ENCODE measurements around the gene MGME1. TPM values are rescaled to one million over a fixed set of nuclear protein-coding genes. Genes with fewer than 3 reads are reported as not detected.

MGME1 gene
- polyA plus RNA-seq, 1 donor: 53.8 TPM

DNA sequence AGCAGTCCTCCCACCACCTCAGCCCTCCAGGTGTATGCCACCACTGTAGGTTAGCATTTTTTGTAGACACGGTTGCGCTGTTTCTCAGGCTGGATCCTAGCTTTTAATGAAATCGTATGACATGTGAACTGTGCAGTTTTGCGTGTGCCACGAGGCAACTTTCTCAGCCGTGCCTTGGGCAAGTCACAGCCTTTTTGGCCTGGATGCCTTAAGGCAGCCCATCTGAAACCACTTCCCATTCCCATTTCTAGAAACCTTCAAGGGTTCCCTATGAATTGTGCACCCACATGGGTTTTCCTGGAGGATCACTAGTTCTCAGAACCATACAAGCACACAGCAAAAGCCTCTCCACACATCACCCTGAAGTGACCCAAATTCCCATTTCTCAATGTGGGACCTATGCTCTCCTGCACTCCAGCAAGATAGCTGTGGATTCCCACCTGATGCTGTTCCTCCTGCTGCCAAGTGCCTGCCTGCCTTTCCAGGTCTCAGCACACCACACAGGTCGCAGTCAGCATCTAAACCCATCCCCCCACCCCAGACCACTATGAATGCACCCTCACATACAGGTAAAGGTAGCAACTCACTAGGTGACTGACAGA lies 29.1 kb upstream of the MGME1 start:
- DNase-seq: no peak

DNA sequence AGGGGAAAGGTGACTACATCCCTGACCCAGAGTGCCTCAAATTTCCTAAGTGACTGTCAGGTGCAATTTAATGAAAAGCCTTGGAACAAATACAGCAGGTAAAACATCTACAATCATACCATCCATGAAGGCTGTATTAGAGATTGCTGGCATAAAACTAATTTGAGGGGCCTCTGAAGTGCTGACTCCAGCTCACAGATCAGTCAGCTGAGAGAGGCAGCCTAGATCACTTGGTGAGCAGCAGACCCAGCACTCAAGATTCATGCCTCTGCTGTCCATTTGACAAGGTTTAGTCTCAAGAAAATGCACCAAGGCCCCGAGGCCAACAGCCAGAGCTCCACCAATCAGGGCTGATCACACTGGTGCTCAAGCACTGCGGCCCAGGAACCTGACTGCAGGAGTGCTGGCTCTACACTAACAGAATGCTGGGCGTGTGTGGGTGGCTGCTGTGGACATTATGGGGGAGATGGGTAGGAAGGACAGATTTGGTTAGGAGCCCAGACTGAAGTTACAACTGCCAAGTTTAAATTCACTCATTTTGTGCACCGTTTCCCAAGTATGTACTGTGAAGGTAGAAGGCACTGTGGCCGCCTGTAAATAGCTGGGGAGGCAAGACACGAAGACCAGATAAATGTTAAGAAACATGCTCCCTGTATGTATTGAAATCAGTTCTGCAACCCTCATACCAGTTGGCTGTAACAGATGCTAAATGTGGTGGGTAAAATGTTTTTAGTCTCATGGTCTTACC lies 28.4 kb upstream of the MGME1 start:
- no peak for DNase-seq

DNA sequence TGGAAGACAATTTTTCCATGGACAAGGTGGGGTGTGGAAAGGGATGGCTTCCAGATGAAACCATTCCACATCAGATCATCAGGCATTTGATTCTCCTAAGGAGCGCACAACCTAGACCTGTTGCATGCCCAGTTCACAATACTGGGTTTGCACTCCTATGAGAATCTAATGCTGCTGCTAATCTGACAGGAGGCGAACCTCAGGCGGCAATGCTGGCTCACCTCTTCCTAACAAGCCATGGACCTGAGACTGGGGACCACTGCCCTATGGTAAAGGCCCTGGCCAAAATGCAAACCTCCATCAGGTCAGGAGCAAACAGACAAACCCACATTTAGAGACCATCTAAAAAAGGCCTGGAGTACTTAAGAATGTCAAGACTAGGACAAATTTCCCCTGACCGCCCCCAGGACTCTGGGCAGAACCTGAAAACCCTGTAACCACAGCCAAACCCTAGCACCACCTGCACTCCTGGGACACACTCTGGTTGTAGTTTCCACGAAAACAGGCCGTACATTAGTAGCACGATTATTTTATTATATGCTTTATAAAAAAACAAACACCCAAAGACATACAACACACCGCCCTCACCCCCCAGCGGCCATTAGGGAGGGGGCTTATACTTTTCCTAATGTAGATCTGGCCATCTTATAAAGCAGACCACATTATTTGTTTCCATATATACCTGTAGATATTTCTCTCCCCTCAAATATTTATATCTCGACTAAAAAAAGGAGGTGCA lies 27.6 kb upstream of the MGME1 start:
- no peak for DNase-seq

DNA sequence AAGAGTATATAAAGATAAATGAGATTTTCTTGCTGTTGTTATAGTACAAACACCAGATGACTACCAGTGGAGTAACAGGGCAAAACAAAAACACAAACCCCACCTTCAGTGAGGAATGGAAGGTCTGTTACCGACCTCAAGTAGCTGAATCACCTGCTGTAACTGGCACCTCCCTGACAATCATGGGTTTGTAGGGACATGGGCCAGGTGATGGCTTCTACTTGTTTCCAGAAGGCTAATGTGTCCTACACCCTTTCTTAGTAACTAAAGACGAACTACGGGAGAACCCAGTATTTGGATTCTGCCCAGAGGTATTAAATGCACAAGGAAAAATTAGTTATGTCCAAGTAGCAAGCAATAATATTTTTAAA lies 27.0 kb upstream of the MGME1 start:
- DNase-seq: no peak

DNA sequence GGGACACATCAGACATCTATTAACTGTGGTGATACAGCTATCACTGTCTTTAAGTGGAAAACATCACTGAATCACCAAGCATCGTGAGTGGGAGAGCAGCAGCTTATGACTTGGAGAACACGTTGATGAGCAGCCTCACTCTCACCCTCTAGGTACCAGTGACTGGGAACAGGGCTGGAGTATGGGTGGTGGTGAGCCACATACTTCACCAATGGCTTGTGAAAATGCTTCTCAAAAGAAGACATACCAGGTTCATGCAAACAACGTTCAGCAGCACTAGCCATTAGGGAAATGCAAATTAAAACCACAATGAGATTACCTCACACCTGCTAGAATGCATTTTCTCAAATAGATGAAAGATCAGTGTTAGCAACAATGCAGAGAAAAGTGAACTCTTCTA lies 25.5 kb upstream of the MGME1 start:
- no peak for DNase-seq

DNA sequence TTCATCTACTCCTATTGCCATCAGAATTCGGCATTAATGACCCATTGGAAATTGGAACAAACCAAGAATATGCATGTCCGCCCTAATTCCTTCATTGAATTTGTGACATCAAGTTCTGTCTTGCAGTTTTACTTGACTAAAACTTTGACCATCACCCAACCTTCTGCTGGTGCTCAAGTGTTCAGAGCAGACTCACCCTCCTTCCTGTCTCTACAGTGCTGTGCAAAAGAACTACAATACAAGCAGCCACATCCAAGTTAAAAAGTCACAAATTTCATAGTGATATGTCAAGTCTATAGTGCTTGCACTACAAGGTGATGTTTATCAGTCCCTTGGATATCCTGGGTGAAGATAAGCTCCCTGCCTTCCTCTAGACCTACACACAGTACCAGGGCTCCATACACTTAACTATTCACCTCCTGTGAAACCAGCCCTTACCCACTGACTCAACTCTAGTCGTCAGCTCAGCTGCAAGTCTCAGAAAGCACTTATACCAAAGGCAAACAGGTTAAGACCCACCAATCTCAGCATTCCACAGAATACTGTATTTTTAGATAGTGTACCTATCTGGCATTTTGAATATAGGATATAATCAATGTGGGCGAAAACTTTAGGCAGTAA lies 23.9 kb upstream of the MGME1 start:
- no peak for DNase-seq

DNA sequence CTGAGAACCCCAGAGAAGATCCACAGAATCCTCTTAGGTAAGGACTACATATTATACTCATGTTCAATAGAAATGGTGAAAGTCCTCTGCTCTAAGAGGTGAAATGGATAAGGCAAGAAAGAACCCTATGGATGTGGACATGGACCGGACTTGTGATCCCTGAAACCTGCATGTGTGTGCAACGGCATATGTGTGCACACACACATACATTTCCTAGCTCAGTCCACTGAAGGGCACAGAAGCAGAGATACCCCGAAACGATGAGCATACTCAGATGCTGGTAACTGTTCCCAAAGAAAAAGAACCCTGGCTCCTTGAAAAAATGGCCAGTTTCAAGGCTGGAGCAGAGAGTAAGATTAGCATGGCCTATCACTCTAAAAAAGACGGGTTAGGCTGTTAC lies 22.8 kb upstream of the MGME1 start:
- no peak for DNase-seq

DNA sequence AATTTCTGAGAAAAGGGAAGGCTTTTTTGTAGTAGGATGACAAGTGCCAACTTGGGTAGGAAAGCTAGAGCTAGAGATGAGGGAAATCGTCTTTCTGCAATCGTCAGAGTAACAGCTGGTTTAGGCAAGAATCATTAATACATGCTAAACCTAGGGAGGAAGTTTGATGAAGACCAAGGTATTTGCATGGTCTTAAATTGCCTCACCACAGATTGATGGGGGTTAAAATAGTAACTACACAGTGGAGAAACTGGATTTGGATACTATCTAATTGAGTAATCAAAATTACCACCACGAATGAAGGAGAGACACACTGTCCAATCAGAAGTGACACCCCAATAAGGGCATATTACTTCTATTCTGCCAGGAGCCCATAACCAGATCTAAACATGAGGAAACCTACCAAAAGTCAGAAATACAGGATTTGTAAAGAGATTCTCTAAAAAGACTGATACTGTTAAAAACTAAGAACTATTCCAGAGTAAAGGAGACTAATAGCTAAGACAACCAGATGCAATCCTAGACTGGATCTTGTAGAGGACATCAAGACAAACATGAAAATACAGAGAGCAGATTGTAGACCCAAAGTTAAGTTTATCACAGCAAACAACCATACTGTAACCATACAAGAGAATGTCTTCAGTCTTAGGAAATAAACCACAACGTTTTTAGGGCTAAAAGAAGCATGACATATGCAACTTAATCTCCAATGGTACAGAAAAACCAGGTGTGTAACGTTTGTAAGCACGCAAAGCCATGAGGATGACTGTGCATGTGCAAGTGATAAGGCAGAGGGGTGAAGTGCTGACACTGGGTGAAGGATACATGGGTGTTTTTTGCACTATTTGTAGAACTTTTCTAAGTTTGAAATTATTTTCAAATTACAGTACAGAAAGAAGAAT lies 22.0 kb upstream of the MGME1 start:
- no peak for DNase-seq

DNA sequence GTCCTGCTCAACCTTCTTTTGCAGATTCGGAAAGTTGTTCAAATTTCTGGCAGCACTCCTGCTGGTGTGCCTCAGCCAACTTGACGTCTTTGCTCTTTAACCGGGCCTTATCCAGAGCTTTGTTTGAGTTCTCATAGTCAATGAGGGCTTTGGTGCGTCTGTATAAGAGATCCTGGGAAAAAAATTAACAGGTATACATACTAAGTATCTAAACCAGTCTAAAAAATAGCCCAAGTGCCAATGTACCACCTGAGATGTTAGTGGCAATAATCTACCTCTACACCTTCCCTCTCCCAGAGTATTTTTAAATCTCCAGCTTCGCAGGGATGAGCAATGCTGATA lies 21.4 kb upstream of the MGME1 start:
- DNase-seq: no peak

DNA sequence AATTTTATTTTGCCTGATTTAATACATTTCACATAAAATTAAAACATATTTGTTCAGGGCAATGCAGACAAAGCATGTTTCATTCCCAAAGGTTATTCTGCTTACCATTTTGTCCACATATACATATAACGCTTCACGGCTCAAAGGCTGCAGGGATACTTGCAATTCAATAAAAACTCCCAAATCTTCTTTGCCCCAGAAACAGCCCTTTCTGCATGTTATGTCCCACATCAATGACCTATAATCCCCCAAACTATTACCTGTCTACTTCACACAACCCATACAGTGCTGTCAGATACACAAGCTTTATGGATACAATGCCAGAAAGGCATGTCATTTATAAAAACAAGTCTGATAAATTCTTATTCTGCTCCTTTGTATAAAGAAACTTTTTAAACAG lies 20.4 kb upstream of the MGME1 start:
- DNase-seq: no peak

DNA sequence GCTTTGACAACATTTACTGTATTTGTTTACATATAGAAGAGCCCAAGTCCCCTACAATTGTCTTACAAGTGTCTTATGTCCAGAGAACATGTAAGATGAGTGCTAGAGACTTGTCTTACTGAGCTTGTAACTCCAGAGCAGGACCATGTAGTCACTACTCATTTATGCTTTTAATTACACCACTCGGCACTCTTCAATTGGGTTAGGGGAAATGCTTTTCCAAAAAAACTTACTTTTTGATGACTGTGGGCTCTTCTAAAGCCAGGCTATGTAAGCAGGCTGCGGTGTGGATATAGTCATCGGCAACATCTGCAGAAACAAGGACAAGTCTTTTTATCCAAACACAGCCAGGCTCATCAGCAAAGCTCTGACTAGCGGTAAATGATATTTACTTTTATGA lies 18.9 kb upstream of the MGME1 start:
- no peak for DNase-seq

DNA sequence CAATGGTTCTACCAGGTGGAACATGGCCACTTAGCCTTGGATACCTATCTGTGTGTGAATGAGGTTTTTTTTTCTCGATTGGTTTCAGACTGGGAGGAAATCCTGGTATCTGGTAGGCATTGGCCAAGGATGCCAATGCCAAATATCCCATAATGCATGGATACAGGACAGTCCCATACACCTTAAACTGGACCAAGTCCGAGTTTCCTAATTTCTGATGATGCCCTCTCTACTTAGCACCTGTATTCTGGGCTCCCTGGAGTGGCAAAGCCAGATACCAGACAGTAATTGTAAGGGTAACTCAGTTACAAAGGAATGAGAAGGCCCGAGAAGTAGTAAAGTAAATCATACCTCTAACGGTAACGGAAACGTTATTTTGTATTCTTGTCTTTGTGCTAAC lies 18.1 kb upstream of the MGME1 start:
- DNase-seq: no peak

DNA sequence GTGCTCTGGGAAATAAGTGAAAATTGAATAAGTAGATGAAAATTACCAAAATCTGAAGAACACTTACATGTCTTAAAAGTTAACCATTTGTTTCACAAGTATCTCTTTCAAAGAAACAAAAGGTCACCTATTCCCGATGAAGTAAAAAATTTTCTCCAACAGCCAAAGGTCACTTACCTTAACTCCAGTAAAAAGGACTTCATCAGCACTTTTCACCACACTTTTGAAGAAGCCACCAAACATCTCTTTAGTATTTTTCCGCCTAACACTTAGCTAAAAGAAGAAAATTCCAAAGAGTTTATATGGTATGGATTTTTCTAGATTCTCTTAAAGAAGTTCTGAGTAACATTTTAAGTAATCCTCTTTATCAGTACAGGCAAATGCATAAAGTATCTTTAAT lies 17.5 kb upstream of the MGME1 start:
- no peak for DNase-seq

DNA sequence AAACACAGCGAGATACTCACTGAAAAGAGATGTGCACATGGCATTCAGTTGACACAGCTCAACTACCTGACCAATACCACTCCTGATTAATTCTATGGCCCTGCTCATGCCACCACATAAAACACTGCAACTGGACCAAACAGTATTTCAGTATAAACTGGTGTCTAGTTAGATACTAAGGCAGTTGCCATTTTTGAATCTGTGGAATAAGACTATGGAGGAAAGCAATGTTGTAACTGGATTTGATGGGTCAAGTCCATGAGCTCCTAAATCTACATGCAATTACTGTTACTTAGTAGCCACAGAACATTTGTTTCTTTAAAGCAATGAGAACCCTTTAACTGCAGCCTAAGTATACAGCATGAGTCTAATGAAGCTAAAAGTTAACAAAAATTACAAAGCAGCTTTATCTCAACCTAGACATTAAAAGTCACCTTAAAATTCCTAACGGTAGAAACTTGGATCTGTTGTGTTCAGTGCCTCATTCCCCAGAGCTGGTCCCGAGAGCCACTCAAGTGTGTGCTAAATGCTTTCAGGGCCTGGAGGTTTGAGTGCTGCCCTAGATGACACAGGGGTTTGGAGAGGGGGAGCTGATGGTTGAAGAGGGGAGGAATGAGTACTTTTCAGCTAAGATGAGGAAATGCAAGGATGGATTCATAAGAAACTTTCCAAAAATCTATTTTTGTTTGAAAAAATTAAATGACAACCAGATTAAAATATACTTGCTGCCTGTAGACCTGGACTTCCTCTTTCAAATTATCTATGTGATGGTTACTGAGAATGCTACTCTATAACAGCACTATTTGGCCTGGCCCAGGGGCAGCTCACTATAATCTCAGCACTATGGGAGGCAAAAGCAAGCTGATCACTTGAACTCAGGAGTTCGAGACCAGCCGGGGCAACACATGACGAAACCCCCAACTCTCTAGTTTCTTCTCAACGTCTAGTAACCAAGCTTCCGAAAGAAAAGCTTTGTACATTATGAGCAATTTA lies 15.8 kb upstream of the MGME1 start:
- no peak for DNase-seq

DNA sequence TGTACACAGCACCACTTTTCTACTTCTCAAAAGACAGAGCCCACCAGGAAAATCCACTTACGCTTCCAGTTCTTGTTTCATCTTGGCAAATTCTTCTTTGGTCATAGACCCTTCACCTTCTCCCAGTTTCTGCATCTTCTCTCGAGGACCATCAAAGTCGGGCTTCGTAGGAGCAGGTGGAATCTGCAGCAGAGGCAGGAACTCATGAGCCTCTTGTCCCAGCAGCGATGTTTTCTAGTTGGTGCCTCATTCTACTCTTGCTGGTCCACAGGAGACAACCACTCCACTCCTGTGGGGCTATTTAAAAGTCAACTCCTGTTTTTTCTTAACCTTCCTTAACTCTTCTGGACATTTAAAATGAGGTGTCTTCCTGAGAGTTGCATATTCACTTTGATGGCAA lies 14.9 kb upstream of the MGME1 start:
- DNase-seq: no peak

DNA sequence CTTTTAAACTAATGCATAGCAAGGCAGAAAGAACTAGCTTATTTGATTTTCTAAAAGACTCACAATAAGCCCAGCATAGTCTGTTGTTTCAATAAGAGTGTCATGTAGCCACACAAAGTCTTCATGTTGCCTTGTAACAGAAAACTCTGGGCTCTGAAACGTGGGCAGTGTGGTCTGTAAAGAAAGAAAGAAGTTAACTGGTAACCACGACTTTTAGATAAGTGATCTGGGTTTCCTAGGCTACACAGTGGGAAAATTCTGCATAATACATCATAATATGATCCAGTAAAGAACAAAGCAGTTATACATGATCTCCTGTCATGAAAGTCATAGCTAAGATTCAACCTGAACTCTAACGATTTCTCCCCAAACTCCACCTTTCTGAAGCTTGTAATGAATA lies 13.5 kb upstream of the MGME1 start:
- no peak for DNase-seq

DNA sequence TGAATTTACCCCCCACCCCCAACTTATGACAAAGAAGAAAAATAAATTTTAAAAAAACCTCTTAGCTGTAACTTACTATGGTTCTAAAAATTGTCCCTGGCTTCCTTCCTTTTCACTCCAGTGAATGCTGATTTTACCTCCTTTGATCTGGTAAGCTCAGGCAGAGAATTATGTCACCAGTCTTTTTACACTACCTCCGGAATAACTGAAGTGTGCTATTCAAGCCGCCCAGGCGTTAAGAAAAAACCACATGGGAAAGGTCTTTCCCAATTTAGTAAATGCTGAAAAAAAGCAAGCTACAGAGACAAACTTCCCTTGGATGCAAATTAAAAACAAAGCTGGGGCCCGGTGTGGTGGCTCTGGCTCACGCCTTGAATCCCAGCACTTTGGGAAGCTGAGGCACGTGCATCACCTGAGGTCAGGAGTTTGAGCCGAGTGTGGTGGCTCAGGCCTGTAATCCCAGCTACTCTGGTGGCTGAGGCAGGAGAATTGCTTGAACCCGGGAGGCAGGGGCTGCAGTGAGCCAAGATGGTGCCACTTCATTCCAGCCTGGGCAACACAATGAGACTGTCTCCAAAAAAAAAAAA lies 12.6 kb upstream of the MGME1 start:
- DNase-seq: no peak

DNA sequence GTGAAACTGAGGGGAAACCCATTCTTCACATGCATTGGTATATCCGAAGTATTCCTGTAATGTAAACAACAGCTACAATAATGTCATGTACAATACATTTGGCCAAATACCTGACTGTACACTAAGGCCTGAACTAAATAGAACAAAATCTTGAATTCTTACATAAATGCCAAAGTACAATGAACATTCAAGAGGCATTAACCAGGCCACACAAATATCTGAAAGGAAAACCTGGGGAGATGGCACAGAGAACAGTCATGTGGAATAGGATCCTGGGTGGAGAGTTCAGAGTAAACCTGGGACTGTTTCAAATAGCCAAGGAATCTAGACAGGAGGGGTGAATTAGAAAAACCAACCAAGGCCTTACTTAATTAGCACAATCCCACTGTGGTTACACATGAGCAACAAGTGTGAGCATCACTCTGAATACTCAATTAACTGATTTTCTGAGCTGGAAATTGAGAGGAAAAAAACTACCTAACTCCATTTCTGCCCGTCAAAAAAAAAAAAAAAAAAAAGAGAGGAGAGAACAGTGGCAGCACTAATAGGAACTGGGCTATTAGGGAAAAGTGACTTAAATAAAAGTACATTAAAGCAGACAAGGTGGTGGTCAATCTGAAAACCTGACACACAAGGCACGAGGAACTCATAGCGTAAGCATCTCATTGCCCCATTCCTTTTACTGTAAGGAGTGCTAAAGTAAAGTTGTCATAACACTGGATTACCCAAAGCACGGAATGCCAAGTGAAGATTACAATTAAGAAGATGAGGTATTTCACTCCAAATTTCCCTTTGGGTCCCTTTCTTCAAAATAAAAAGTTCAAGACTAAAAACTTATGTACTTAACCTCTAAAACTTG lies 11.1 kb upstream of the MGME1 start:
- no peak for DNase-seq

Measured in left kidney (tissue), 2 donors.